Ishikawa (cell line): ENCODE data around the gene ARL4C.

Experiments used
- CEBPB ChIP-seq: IDR thresholded peaks from 2 replicates; pipeline ENCODE4 v1.6.1; 2012
- CREB1 ChIP-seq: IDR thresholded peaks from 2 replicates; pipeline ENCODE4 v1.6.1; 2012; ENCODE audit warnings: low read depth
- EGR1 ChIP-seq: IDR thresholded peaks from 2 replicates; pipeline ENCODE4 v1.6.1; 2012
- EP300 ChIP-seq: IDR thresholded peaks from 2 replicates; pipeline ENCODE4 v1.6.1; 2012; ENCODE audit warnings: borderline replicate concordance
- MAX ChIP-seq: IDR thresholded peaks from 2 replicates; pipeline ENCODE4 v1.6.1; 2012
- NFIC ChIP-seq: IDR thresholded peaks from 2 replicates; pipeline ENCODE4 v1.6.1; 2012
- RAD21 ChIP-seq: IDR thresholded peaks from 2 replicates; pipeline ENCODE4 v1.6.1; 2012; ENCODE audit warnings: low read depth
- REST ChIP-seq: IDR thresholded peaks from 2 replicates; pipeline ENCODE4 v1.6.1; 2012; ENCODE audit warnings: low read depth, mild to moderate bottlenecking
- TAF1 ChIP-seq: IDR thresholded peaks from 2 replicates; pipeline ENCODE4 v1.6.1; 2012; ENCODE audit warnings: low read depth, mild to moderate bottlenecking
- TCF12 ChIP-seq: IDR thresholded peaks from 2 replicates; pipeline ENCODE4 v1.6.1; 2012; ENCODE audit warnings: low read depth
- USF1 ChIP-seq: IDR thresholded peaks from 2 replicates; pipeline ENCODE4 v1.6.1; 2012
- YY1 ChIP-seq: IDR thresholded peaks from 2 replicates; pipeline ENCODE4 v1.6.1; 2012; ENCODE audit warnings: low read depth
- ZBTB7A ChIP-seq: IDR thresholded peaks from 2 replicates; pipeline ENCODE4 v1.6.1; 2012; ENCODE audit warnings: low read depth

- TF ChIP-seq CREB1 = no peak
- no peak for TF ChIP-seq REST
- no peak for TF ChIP-seq EP300
- TF ChIP-seq USF1 = no peak
- TF ChIP-seq MAX = no peak
- no peak for TF ChIP-seq ZBTB7A
- no peak for TF ChIP-seq RAD21
- no peak for TF ChIP-seq TAF1
- TF ChIP-seq CEBPB = no peak
- no peak for TF ChIP-seq NFIC
- TF ChIP-seq EGR1 = no peak
- TF ChIP-seq YY1 = no peak
- TF ChIP-seq TCF12 = no peak
These were observed 20.1 kb downstream of the ARL4C start for GRCh38 chr2:234476766-234477165.
